H1 (cell line): ENCODE data around the gene CCNB1. TPM values are rescaled to one million over a fixed set of nuclear protein-coding genes. Genes with fewer than 3 reads are reported as not detected.

Experiments used
- CTCF ChIA-PET: fragments of 300-600 bp; sonication (Branson Sonifier 250); formaldehyde crosslinking; loops from one replicate; lab custom pipeline; 2021; ENCODE audit not compliant: partially characterized antibody; lab: Charles Lee
- POLR2A ChIA-PET: fragments of 300-600 bp; sonication (Branson Sonifier 250); formaldehyde crosslinking; loops from one replicate; lab custom pipeline; 2021; ENCODE audit warnings: inconsistent platforms; ENCODE audit not compliant: partially characterized antibody; lab: Charles Lee
- DNase-seq, 2 experiments: peaks; one replicate each; pipeline versions ENCODE4 v3.0.0 to v3.0.0-alpha.2; 2010 to 2022; ENCODE audit warnings: low spot score in 2 of 2, low read depth in 1 of 2, mixed read lengths in 1 of 2
- FAIRE-seq: peaks from 2 replicates; lab custom pipeline; 2011; peaks lifted over from hg19 to GRCh38; lab: Jason Lieb, UNC
- H2AFZ ChIP-seq: 2 replicates; pipeline ENCODE4 v1.8.1; 2012; ENCODE audit warnings: low read length, inconsistent platforms
- H2AK5ac ChIP-seq: 2 replicates; pipeline ENCODE4 v1.6.1; 2013; ENCODE audit warnings: low read depth, low read length
- H2BK120ac ChIP-seq: replicated peaks from 2 replicates; pipeline ENCODE3; 2013; ENCODE audit warnings: low read depth, low read length, inconsistent platforms
- H2BK12ac ChIP-seq: 2 replicates; pipeline ENCODE4 v1.6.1; 2013; ENCODE audit warnings: low read depth, low read length
- H2BK15ac ChIP-seq: 2 replicates; pipeline ENCODE4 v1.6.1; 2013; ENCODE audit warnings: low read length
- H2BK20ac ChIP-seq: 2 replicates; pipeline ENCODE4 v1.6.1; 2013; ENCODE audit warnings: low read length
- H2BK5ac ChIP-seq: 2 replicates; pipeline ENCODE4 v1.6.1; 2013; ENCODE audit warnings: low read depth, low read length
- H3K14ac ChIP-seq: 2 replicates; pipeline ENCODE4 v1.6.1; 2013; ENCODE audit warnings: inconsistent platforms; ENCODE audit not compliant: insufficient read length
- H3K18ac ChIP-seq: 2 replicates; pipeline ENCODE4 v1.6.1; 2013; ENCODE audit warnings: low read length; ENCODE audit errors: extremely low read depth
- H3K23ac ChIP-seq: 2 replicates; pipeline ENCODE4 v1.6.1; 2013; ENCODE audit warnings: inconsistent platforms; ENCODE audit not compliant: insufficient read length
- H3K23me2 ChIP-seq: 2 replicates; pipeline ENCODE4 v1.6.1; 2013; ENCODE audit warnings: low read depth, low read length
- H3K27ac ChIP-seq: 2 replicates; pipeline ENCODE4 v1.6.1; 2011; ENCODE audit warnings: low read depth, low read length, inconsistent platforms
- H3K27me3 ChIP-seq, 4 experiments: replicated peaks in 1 of 4; 1 replicate in 1 of 4; 2 replicates in 3 of 4; pipeline versions ENCODE4 v1.6.1 to v1.8.1; 2011 to 2013; ENCODE audit warnings: low read length in 3 of 4, mild to moderate bottlenecking in 3 of 4, inconsistent platforms in 2 of 4, mixed read lengths in 2 of 4, moderate library complexity in 1 of 4; ENCODE audit not compliant: control insufficient read depth in 3 of 4, insufficient read depth in 3 of 4; ENCODE audit errors: extremely low read depth in 1 of 4
- H3K36me3 ChIP-seq, 4 experiments: 2 replicates each; pipeline versions ENCODE4 v1.6.1 to v1.8.1; 2011 to 2013; ENCODE audit warnings: mild to moderate bottlenecking in 4 of 4, low read length in 3 of 4, moderate library complexity in 2 of 4, control low read depth in 1 of 4, inconsistent platforms in 1 of 4; ENCODE audit not compliant: insufficient read depth in 4 of 4, control insufficient read depth in 2 of 4
- H3K4ac ChIP-seq: replicated peaks from 2 replicates; pipeline ENCODE3; 2013; ENCODE audit warnings: low read length, low read depth, mixed read lengths, inconsistent platforms; ENCODE audit not compliant: insufficient read length
- H3K4me1 ChIP-seq, 4 experiments: replicated peaks in 1 of 4; 1 replicate in 1 of 4; 2 replicates in 3 of 4; pipeline versions ENCODE4 v1.6.1 to v1.8.1; 2011 to 2013; ENCODE audit warnings: low read length in 3 of 4, inconsistent platforms in 2 of 4, mixed read lengths in 1 of 4; ENCODE audit not compliant: insufficient read depth in 4 of 4, control insufficient read depth in 3 of 4
- H3K4me2 ChIP-seq, 2 experiments: 2 replicates each; pipeline versions ENCODE4 v1.6.1 to v1.8.1; 2011 to 2013; ENCODE audit warnings: low read depth in 2 of 2, low read length in 2 of 2, control low read depth in 1 of 2, inconsistent platforms in 1 of 2, mild to moderate bottlenecking in 1 of 2; ENCODE audit not compliant: insufficient read depth in 1 of 2
- H3K4me3 ChIP-seq, 4 experiments: fragments of 200-600, 300-600 bp in 1 of 4; sonication (generic), shearing (Covaris generic), sonication (Bioruptor Twin) in 1 of 4; 2 replicates each; pipeline versions ENCODE4 v1.5.1 to v1.8.1; 2011 to 2016; ENCODE audit warnings: low read length in 4 of 4, low read depth in 3 of 4, control low read depth in 2 of 4, inconsistent platforms in 2 of 4, mild to moderate bottlenecking in 2 of 4, mixed read lengths in 1 of 4, moderate library complexity in 1 of 4; ENCODE audit not compliant: insufficient read depth in 2 of 4; ENCODE audit errors: extremely low read depth in 1 of 4
- H3K56ac ChIP-seq: replicated peaks from 2 replicates; pipeline ENCODE3; 2013; ENCODE audit warnings: low read depth, mild to moderate bottlenecking, mixed read lengths, low read length, inconsistent platforms; ENCODE audit not compliant: insufficient read length
- H3K79me1 ChIP-seq: 2 replicates; pipeline ENCODE4 v1.6.1; 2013; ENCODE audit warnings: low read depth, low read length, control low read depth
- H3K79me2 ChIP-seq, 2 experiments: 2 replicates each; pipeline versions ENCODE4 v1.6.1 to v1.8.1; 2012 to 2013; ENCODE audit warnings: low read length in 2 of 2, mild to moderate bottlenecking in 2 of 2, inconsistent platforms in 1 of 2; ENCODE audit not compliant: insufficient read depth in 2 of 2, control insufficient read depth in 1 of 2
- H3K9ac ChIP-seq, 4 experiments: replicated peaks in 1 of 4; 1 replicate in 1 of 4; 2 replicates in 3 of 4; pipeline versions ENCODE4 v1.6.1 to v1.8.1; 2011 to 2013; ENCODE audit warnings: low read depth in 3 of 4, low read length in 3 of 4, control low read depth in 2 of 4, mild to moderate bottlenecking in 2 of 4, moderate library complexity in 2 of 4, inconsistent platforms in 1 of 4; ENCODE audit errors: extremely low read depth in 1 of 4
- H3K9me3 ChIP-seq, 2 experiments: 2 replicates each; pipeline versions ENCODE4 v1.6.1 to v1.8.1; 2012 to 2013; ENCODE audit warnings: mild to moderate bottlenecking in 2 of 2, moderate library complexity in 2 of 2, control low read depth in 1 of 2, inconsistent platforms in 1 of 2, low read depth in 1 of 2, low read length in 1 of 2, mixed read lengths in 1 of 2; ENCODE audit not compliant: insufficient read depth in 2 of 2
- H4K20me1 ChIP-seq, 2 experiments: replicated peaks in 1 of 2; 2 replicates each; pipeline versions ENCODE3 to v1.8.1; 2011 to 2013; ENCODE audit warnings: inconsistent platforms in 2 of 2, low read length in 2 of 2, mild to moderate bottlenecking in 1 of 2; ENCODE audit not compliant: insufficient read depth in 2 of 2, control insufficient read depth in 1 of 2
- H4K5ac ChIP-seq: 2 replicates; pipeline ENCODE4 v1.6.1; 2013; ENCODE audit warnings: low read length, low read depth, mixed read lengths, inconsistent platforms; ENCODE audit not compliant: insufficient read length
- H4K8ac ChIP-seq: 2 replicates; pipeline ENCODE4 v1.8.0; 2013; ENCODE audit warnings: mild to moderate bottlenecking, moderate library complexity, low read length, inconsistent platforms; ENCODE audit not compliant: insufficient read depth; ENCODE audit errors: extremely low read depth
- H4K91ac ChIP-seq: replicated peaks from 2 replicates; pipeline ENCODE3; 2013; ENCODE audit warnings: low read length, mixed read lengths, inconsistent platforms; ENCODE audit not compliant: insufficient read length
- BACH1 ChIP-seq: IDR thresholded peaks from 2 replicates; pipeline ENCODE4 v1.6.1; 2012; ENCODE audit warnings: low read length, improper control_type of control experiment
- CHD2 ChIP-seq: IDR thresholded peaks from 2 replicates; pipeline ENCODE4 v1.6.1; 2012; ENCODE audit warnings: low read length, improper control_type of control experiment
- GTF2F1 ChIP-seq: IDR thresholded peaks from 2 replicates; pipeline ENCODE4 v1.6.1; 2012; ENCODE audit warnings: low read depth, low read length, improper control_type of control experiment, borderline replicate concordance
- TAF1 ChIP-seq: IDR thresholded peaks from 2 replicates; pipeline ENCODE4 v1.6.1; 2011; ENCODE audit warnings: mild to moderate bottlenecking, low read depth, low read length
- TCF12 ChIP-seq: IDR thresholded peaks from 2 replicates; pipeline ENCODE4 v1.6.1; 2011; ENCODE audit warnings: low read depth, mild to moderate bottlenecking, low read length
- ZNF274 ChIP-seq: IDR thresholded peaks from 2 replicates; pipeline ENCODE4 v1.7.0; 2012; ENCODE audit warnings: low read length, borderline replicate concordance; ENCODE audit errors: extremely low read depth
- WGBS, 2 experiments: shearing (Covaris generic) in 1 of 2; methylation state at CpG; one replicate each; pipeline versions ENCODE4 v1.1.6 to v1.1.7; 2013 to 2015; ENCODE audit warnings: low lambda C conversion rate in 2 of 2, mixed read lengths in 2 of 2, inconsistent platforms in 1 of 2, low coverage in 1 of 2, missing lambda C conversion rate in 1 of 2; ENCODE audit not compliant: insufficient replicate concordance in 2 of 2, insufficient coverage in 1 of 2, insufficient read length in 1 of 2; ENCODE audit errors: extremely low coverage in 1 of 2, missing lambda C conversion rate in 1 of 2; 5-methylcytosine and 5-hydroxymethylcytosine counted together
- long read RNA-seq, 2 experiments: library from RNA in 1 of 2; library from capped mRNA in 1 of 2; stranded (forward); transcript quantifications; one replicate each; pipeline ENCODE4 v2.0.0, GENCODE V29; 2021; ENCODE audit warnings: inconsistent platforms in 1 of 2
- polyA minus RNA-seq, 3 experiments: library from RNA; depleted of rRNA, polyadenylated mRNA; stranded (reverse); fragments of >200 nt; gene quantifications; 1 replicate in 2 of 3; 2 replicates in 1 of 3; pipeline ENCODE4 v1.2.3, GENCODE V29; 2011
- polyA plus RNA-seq, 7 experiments: library from polyadenylated mRNA; depleted of rRNA in 3 of 7; stranded (reverse) in 5 of 7; unstranded in 2 of 7; fragments of >200 nt in 5 of 7; fragments of 200-250 nt in 2 of 7; gene quantifications; 1 replicate in 5 of 7; 2 replicates in 1 of 7; 4 replicates in 1 of 7; pipeline versions ENCODE4 v1.2.1 to v1.2.3, GENCODE V29; 2011 to 2013; ENCODE audit warnings: missing spikeins in 2 of 7, mixed read lengths in 2 of 7
- total RNA-seq: library from RNA; stranded (reverse); fragmentation: NEBNext Ultra II Directional; extraction: Animal tissue kit (Norgen Biotek cat#: 25700); gene quantifications from 2 replicates; pipeline ENCODE4 v1.2.1, GENCODE V29; 2021
- TF ChIP-seq, protein P1 (sequence below): IDR thresholded peaks from 2 replicates; pipeline ENCODE4 v1.6.1; 2012; ENCODE audit warnings: inconsistent platforms

CCNB1 gene
- 338 and 342 TPM in 2 replicates for total RNA-seq
- polyA plus RNA-seq (2011; rRNA removed) = 71.5 and 122 TPM in 2 replicates
- 183 TPM for polyA plus RNA-seq (2011; cell fraction: cytosol; rRNA removed)
- polyA plus RNA-seq (2011; cell fraction: nucleus; rRNA removed) = 84.8 TPM
- polyA plus RNA-seq (2012, experiment 1 of 2) = 277 to 373 TPM (median 302 TPM) in 4 replicates
- polyA plus RNA-seq (2012, experiment 2 of 2) = 104 TPM
- polyA plus RNA-seq (2013, experiment 1 of 2) = 210 TPM
- polyA plus RNA-seq (2013, experiment 2 of 2) = 201 TPM
- 95.7 and 97.5 TPM in 2 replicates for polyA minus RNA-seq (2011; rRNA and poly(A)+ RNA removed)
- polyA minus RNA-seq (2011; cell fraction: cytosol; rRNA and poly(A)+ RNA removed) = 70.8 TPM
- 71.0 TPM for polyA minus RNA-seq (2011; cell fraction: nucleus; rRNA and poly(A)+ RNA removed)
- long read RNA-seq, experiment 1, transcript CCNB1-201 (9 exons, 2,169 nt) = major isoform, 189 of 309 reads
- long read RNA-seq, experiment 1, partial matches to known transcripts = 91 of 309 reads
- long read RNA-seq, experiment 1, other reads (novel, unspliced or antisense) = 25 of 309 reads
- long read RNA-seq, experiment 2, transcript CCNB1-201 (9 exons, 2,169 nt) = major isoform, 699 of 766 reads
- long read RNA-seq, experiment 2, partial matches to known transcripts = 20 of 766 reads
- long read RNA-seq, experiment 2, other reads (novel, unspliced or antisense) = 42 of 766 reads

GRCh38 chr5:69166686-69167492 lies at the start of gene CCNB1:
Gene CCNB1, plus strand, starts transcription at chr5:69167150. Its CDS starts 113 bp downstream, at chr5:69167263.
- Histone ChIP-seq H3K9me3 (no peaks in the 10 kb centered on the region), H2BK20ac (no peak within 1 kb of the TSS; the same call in 1 of the 2 replicates), H2BK12ac (peak within 1 kb of the TSS; percentile 84; the same call in 1 of the 2 replicates), H3K23ac (no peak within 1 kb of the TSS), H3K18ac (peak within 1 kb of the TSS; percentile 99), H2BK120ac (no peak within 1 kb of the TSS), H2AK5ac (no peak within 1 kb of the TSS; the same call in 1 of the 2 replicates), H3K4ac (peak within 1 kb of the TSS; percentile 61), H4K5ac (peak within 1 kb of the TSS; percentile 91), H3K36me3 (peaks cover 22 to 38% (median 33%) of the 10 kb centered on the region in 4 experiments), H3K56ac (peak within 1 kb of the TSS; percentile 91), H3K14ac (no peak within 1 kb of the TSS), H3K23me2 (peaks cover 4% of the 10 kb centered on the region; the same call in 1 of the 2 replicates), H2AFZ (no peak within 1 kb of the TSS), H2BK15ac (peak within 1 kb of the TSS; percentile 88; the same call in 1 of the 2 replicates), H3K27ac (peak within 1 kb of the TSS; percentile 95), H3K4me3 (peak within 1 kb of the TSS; percentile 74 to 95 (median 88)), H3K4me2 (peak within 1 kb of the TSS; percentile 83 to 92), H3K79me1 (no peaks in the 10 kb centered on the region), H3K4me1 (peaks cover 0 to 7% (median 4%) of the 10 kb centered on the region in 4 experiments; a peak in 5 of 7 replicates), H4K91ac (peak within 1 kb of the TSS; percentile 16), H4K20me1 (no peaks in the 10 kb centered on the region), H3K27me3 (no peaks in the 10 kb centered on the region), H2BK5ac (peak within 1 kb of the TSS; percentile 99), H3K9ac (peak within 1 kb of the TSS; percentile 55 to 96 (median 95)), H3K79me2 (peaks cover 8 to 34% of the 10 kb centered on the region in 2 experiments), H4K8ac (peak within 1 kb of the TSS; percentile 98)
- ChIA-PET CTCF (interaction anchor here (1.5 to 1.8 kb wide), 3 partner anchors 74 to 206 kb away, joined by 3 to 5 read pairs (median 3); no protein-coding TSS in a partner anchor), POLR2A (interaction anchor here (0.6 to 8.1 kb wide), 20 partner anchors 8 to 200 kb away, joined by 3 to 128 read pairs (median 5); partner anchors contain the start of genes CDK7, CENPH and SLC30A5)
- DNase-seq (peak; percentile 98), FAIRE-seq (peak; percentile 63)
- 3% methylated on average over 45 of the region's 50 CpGs; no CpG with 5 or more reads in 1 of the 2 experiments for WGBS, 2 experiments
- TF ChIP-seq TAF1 (peak; percentile 84), CHD2 (peak; percentile 83), GTF2F1 (peak; percentile 59; the same call in 1 of the 2 replicates), TCF12 (peak; percentile 41; the same call in 1 of the 2 replicates), BACH1 (no peak), ZNF274 (no peak)
- TF ChIP-seq, protein P1, sequence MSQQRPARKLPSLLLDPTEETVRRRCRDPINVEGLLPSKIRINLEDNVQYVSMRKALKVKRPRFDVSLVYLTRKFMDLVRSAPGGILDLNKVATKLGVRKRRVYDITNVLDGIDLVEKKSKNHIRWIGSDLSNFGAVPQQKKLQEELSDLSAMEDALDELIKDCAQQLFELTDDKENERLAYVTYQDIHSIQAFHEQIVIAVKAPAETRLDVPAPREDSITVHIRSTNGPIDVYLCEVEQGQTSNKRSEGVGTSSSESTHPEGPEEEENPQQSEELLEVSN = no peak; the same call in none of the 2 replicates
